ENCODE data around the gene NPAS2. TPM values are rescaled to one million over a fixed set of nuclear protein-coding genes. Genes with fewer than 3 reads are reported as not detected.

NPAS2 gene
- polyA plus RNA-seq, 1 experiment, result 13.5 TPM

DNA sequence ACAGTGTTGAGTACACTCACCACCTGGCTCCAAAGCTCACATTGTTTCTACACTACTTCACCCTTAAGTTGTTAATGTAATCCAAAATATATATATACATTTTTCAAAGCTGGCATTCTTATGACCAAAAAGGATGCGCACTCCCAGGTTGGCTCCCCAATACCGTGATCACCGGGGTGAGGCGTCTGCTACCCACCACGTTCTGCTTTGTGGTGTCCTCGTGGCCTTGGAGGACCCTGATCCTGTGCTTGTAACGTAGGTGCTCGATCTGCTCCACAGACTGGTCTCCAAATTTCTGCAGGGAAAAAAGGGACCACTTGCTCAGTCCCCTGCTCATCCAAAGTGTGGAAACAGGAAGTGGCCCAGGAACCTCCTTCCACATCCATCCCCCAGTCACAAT lies 207.9 kb downstream of the NPAS2 start:
- TF ChIP-seq, protein P1, sequence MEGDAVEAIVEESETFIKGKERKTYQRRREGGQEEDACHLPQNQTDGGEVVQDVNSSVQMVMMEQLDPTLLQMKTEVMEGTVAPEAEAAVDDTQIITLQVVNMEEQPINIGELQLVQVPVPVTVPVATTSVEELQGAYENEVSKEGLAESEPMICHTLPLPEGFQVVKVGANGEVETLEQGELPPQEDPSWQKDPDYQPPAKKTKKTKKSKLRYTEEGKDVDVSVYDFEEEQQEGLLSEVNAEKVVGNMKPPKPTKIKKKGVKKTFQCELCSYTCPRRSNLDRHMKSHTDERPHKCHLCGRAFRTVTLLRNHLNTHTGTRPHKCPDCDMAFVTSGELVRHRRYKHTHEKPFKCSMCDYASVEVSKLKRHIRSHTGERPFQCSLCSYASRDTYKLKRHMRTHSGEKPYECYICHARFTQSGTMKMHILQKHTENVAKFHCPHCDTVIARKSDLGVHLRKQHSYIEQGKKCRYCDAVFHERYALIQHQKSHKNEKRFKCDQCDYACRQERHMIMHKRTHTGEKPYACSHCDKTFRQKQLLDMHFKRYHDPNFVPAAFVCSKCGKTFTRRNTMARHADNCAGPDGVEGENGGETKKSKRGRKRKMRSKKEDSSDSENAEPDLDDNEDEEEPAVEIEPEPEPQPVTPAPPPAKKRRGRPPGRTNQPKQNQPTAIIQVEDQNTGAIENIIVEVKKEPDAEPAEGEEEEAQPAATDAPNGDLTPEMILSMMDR (IDR thresholded peaks at IDR 0.05; ENCODE audit: low read depth, low read length), result no peak
- H3K4me3 ChIP-seq (ENCODE audit: low read depth, low read length), result no peak overlapping the region
- CTCF ChIA-PET, result interaction anchor here (1.3 kb wide), 1 partner anchor 16 kb away, joined by 7 read pairs; no protein-coding TSS in a partner anchor
- H3K9me3 ChIP-seq (ENCODE audit: control insufficient read depth, insufficient read depth, low read length), result no peaks in the 10 kb centered on the region
- no peak overlapping the region for H3K27ac ChIP-seq (ENCODE audit: low read depth, low read length)
- DNase-seq (ENCODE audit: low read depth, low spot score), result no peak
- no peaks in the 10 kb centered on the region for H3K27me3 ChIP-seq (ENCODE audit: control insufficient read depth, insufficient read depth, low read length)
- POLR2A ChIA-PET, result no interaction called here

DNA sequence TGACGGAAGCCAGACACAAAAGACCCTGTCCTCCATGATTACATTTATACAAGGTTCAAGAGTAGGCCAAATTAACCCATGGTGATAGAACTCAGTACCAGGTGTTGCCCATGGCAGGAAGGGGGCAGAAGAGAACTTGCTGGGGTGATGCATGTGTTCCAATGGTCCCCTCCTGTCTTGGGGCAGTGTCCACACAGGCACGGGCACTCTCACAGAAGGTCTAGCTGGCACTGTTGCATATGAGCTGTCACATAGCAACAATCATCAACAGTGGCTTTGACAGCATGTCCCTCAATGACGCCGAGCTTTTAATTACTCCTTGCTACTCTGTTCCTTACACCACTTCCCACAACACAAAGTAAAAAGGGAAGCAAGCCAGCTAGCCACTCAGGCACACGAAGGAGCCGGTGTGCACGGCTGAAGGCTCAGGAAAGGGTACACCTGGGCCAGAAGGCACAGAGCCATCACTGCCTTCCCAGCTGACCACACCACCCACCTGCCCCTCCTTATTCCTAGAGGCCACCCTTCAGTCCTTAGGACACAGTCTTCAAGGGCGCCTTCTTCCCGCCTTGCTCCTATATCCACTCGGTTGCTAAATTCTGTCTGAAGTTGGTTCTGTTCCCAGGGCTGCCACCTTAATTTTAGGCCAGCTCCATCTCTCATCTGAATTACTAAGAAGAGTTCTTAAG lies 211.1 kb downstream of the NPAS2 start:
- TF ChIP-seq, protein P1 (IDR thresholded peaks at IDR 0.05; ENCODE audit: low read depth, low read length), result no peak
- no peak for DNase-seq (ENCODE audit: low read depth, low spot score)
- Histone ChIP-seq H3K27ac (ENCODE audit: low read depth, low read length) (no peak overlapping the region), H3K27me3 (ENCODE audit: control insufficient read depth, insufficient read depth, low read length) (no peaks in the 10 kb centered on the region), H3K4me3 (ENCODE audit: low read depth, low read length) (no peak overlapping the region), H3K9me3 (ENCODE audit: control insufficient read depth, insufficient read depth, low read length) (no peaks in the 10 kb centered on the region; the same call in 1 of the 2 replicates)
- CTCF ChIA-PET, result interaction anchor here (1.6 to 2.8 kb wide), 3 partner anchors 18 to 174 kb away, joined by 5 to 19 read pairs (median 8); no protein-coding TSS in a partner anchor
- POLR2A ChIA-PET, result no interaction called here

DNA sequence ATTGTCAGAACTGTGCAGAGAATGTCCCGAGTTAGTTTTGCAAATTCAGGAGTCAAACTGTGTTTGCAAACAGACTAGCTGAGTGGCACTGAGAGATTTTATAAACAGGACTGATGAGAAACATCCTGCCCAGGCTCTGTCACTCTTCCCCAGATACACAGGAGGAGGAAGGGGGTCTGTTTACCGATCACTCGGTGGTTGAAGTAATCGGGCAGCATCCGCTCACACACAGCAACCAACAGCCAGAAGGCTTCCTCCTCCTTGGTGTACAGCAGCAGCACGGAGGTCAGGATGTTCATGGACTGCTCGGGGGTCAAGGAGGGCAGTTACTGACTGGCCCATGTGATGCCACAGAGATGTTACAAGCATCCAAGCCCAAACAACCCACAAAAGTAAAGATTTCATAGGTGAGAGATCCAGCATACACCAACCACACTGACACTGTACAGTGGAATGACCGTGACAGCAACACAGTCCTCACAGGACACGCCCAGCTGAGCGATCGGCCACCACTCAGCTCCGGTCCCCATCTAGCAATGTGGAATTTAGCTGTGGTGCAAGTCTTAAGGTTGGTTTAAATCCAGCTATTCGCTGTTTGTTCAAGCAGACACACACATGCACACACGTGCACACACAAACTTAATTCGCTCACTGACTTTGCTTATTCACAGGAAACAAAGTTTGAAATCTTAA lies 212.3 kb downstream of the NPAS2 start:
- ChIA-PET CTCF (interaction anchor here (0.8 to 2.8 kb wide), 6 partner anchors 20 to 173 kb away, joined by 3 to 19 read pairs (median 4); no protein-coding TSS in a partner anchor), POLR2A (no interaction called here)
- H3K4me3 ChIP-seq (ENCODE audit: low read depth, low read length), result no peak overlapping the region
- H3K9me3 ChIP-seq (ENCODE audit: control insufficient read depth, insufficient read depth, low read length), result no peaks in the 10 kb centered on the region; the same call in 1 of the 2 replicates
- TF ChIP-seq, protein P1 (IDR thresholded peaks at IDR 0.05; ENCODE audit: low read depth, low read length), result no peak
- no peak overlapping the region for H3K27ac ChIP-seq (ENCODE audit: low read depth, low read length)
- H3K27me3 ChIP-seq (ENCODE audit: control insufficient read depth, insufficient read depth, low read length), result no peaks in the 10 kb centered on the region
- DNase-seq (ENCODE audit: low read depth, low spot score), result no peak

DNA sequence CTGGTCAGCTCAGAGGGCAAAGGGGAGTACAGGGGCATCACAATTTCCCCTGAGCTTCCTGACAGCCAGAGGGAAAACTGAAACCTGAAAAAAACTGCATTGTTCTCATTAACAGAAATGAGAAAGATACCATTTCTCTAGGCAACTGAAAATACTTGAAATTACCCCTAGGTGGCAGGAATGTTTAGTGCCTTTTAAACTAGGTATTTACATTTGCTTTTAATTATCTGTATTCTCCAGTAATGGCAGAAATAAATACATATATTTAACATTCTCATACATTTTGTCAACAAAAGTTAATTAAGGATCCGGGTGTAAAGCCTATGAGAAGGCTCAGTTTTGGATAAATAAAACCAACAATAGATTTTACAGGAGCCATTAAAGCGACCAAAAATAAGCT lies 216.6 kb downstream of the NPAS2 start:
- ChIA-PET POLR2A (interaction anchor here (0.5 to 0.7 kb wide), 2 partner anchors 181 to 279 kb away, joined by 3 to 4 read pairs; no protein-coding TSS in a partner anchor), CTCF (interaction anchor here (0.7 to 4.3 kb wide), 36 partner anchors 10 to 387 kb away, joined by 3 to 171 read pairs (median 4); partner anchors contain the start of genes CNOT11 and TBC1D8)
- no peaks in the 10 kb centered on the region; the same call in 1 of the 2 replicates for H3K9me3 ChIP-seq (ENCODE audit: control insufficient read depth, insufficient read depth, low read length)
- H3K27me3 ChIP-seq (ENCODE audit: control insufficient read depth, insufficient read depth, low read length), result no peaks in the 10 kb centered on the region
- H3K4me3 ChIP-seq (ENCODE audit: low read depth, low read length), result no peak overlapping the region
- no peak for DNase-seq (ENCODE audit: low read depth, low spot score)
- TF ChIP-seq, protein P1 (IDR thresholded peaks at IDR 0.05; ENCODE audit: low read depth, low read length), result peak; percentile 68
- H3K27ac ChIP-seq (ENCODE audit: low read depth, low read length), result no peak overlapping the region

All from AG04450 (cell line).